Measurements from ENCODE around the gene MYH16.

Gene MYH16

GRCh38 chr7:99359465-99360154 is 87.0 kb downstream of the MYH16 start:
- DNase-seq: no peak

Measured in NCI-H1417 (cell line).